Fibroblast of lung (primary cell): ENCODE results near the gene MITF. TPM values are rescaled to one million over a fixed set of nuclear protein-coding genes. Genes with fewer than 3 reads are reported as not detected.

Experiments used
- DNase-seq, 2 donors: peaks; one replicate each; pipeline versions ENCODE4 v3.0.0 to v3.0.0-alpha.2; 2010; ENCODE audit warnings: low read depth in 2 of 2
- H2AFZ ChIP-seq: 2 replicates; pipeline ENCODE4 v1.5.1; 2012; ENCODE audit warnings: low read length, control low read depth, inconsistent platforms
- H3K27ac ChIP-seq: 2 replicates; pipeline ENCODE4 v1.5.1; 2011; ENCODE audit warnings: low read length, control low read depth; ENCODE audit not compliant: insufficient read depth
- H3K27me3 ChIP-seq: 2 replicates; pipeline ENCODE4 v1.5.1; 2011; ENCODE audit warnings: mild to moderate bottlenecking, low read length; ENCODE audit not compliant: control insufficient read depth, insufficient read depth
- H3K36me3 ChIP-seq: 2 replicates; pipeline ENCODE4 v1.5.1; 2011; ENCODE audit warnings: low read length; ENCODE audit not compliant: control insufficient read depth, insufficient read depth
- H3K4me1 ChIP-seq: 2 replicates; pipeline ENCODE4 v1.5.1; 2011; ENCODE audit warnings: low read length; ENCODE audit not compliant: control insufficient read depth, insufficient read depth; ENCODE audit errors: extremely low read depth
- H3K4me2 ChIP-seq: 2 replicates; pipeline ENCODE4 v1.5.1; 2011; ENCODE audit warnings: low read length, control low read depth; ENCODE audit not compliant: insufficient read depth; ENCODE audit errors: extremely low read depth
- H3K4me3 ChIP-seq, 4 experiments: fragments of 200-600 bp in 1 of 4; sonication (generic) in 1 of 4; replicated peaks in 1 of 4; 2 replicates each; pipeline ENCODE4 v1.5.1; 2011 to 2016; ENCODE audit warnings: low read length in 4 of 4, low read depth in 3 of 4, mild to moderate bottlenecking in 3 of 4, control low read depth in 2 of 4, inconsistent platforms in 1 of 4, mixed read lengths in 1 of 4; ENCODE audit not compliant: insufficient read depth in 1 of 4; ENCODE audit errors: control extremely low read depth in 1 of 4
- H3K79me2 ChIP-seq: 2 replicates; pipeline ENCODE4 v1.5.1; 2012; ENCODE audit warnings: mild to moderate bottlenecking, low read length, inconsistent platforms; ENCODE audit not compliant: control insufficient read depth, insufficient read depth
- H3K9ac ChIP-seq: 2 replicates; pipeline ENCODE4 v1.5.1; 2011; ENCODE audit warnings: mild to moderate bottlenecking, low read length, control low read depth; ENCODE audit not compliant: insufficient read depth
- H3K9me3 ChIP-seq: 2 replicates; pipeline ENCODE4 v1.5.1; 2012; ENCODE audit warnings: low read depth, low read length; ENCODE audit not compliant: control insufficient read depth, insufficient read depth
- H4K20me1 ChIP-seq: 2 replicates; pipeline ENCODE4 v1.5.1; 2011; ENCODE audit warnings: low read length; ENCODE audit not compliant: control insufficient read depth, insufficient read depth; ENCODE audit errors: extremely low read depth
- CTCF ChIP-seq, 2 donors: IDR thresholded peaks in 1 of 2; conservative IDR thresholded peaks in 1 of 2; 1 replicate in 1 of 2; 2 replicates in 1 of 2; pipeline ENCODE4 v1.5.1; 2011 to 2012; ENCODE audit warnings: low read length in 2 of 2, control low read depth in 1 of 2, inconsistent platforms in 1 of 2, low read depth in 1 of 2, mild to moderate bottlenecking in 1 of 2
- EZH2 ChIP-seq: IDR thresholded peaks from 2 replicates; pipeline ENCODE4 v1.5.1; 2012; ENCODE audit warnings: low read length, control low read depth, mild to moderate bottlenecking; ENCODE audit errors: missing control alignments
- polyA plus RNA-seq, 2 donors: library from polyadenylated mRNA; depleted of rRNA in 1 of 2; stranded (reverse) in 1 of 2; unstranded in 1 of 2; fragments of >200 nt; gene quantifications; 2 replicates each; pipeline ENCODE4 v1.2.1, GENCODE V29; 2011 to 2012; ENCODE audit warnings: missing spikeins in 1 of 2
- total RNA-seq: library from RNA; depleted of rRNA; stranded (reverse); fragments of >200 nt; gene quantifications from 2 replicates; pipeline ENCODE4 v1.2.1, GENCODE V29; 2014

MITF gene
- total and polyA plus RNA-seq, 2 donors (not counting 1 experiment from before 2014, with no cell fraction given): 31.6 to 34.3 TPM

DNA sequence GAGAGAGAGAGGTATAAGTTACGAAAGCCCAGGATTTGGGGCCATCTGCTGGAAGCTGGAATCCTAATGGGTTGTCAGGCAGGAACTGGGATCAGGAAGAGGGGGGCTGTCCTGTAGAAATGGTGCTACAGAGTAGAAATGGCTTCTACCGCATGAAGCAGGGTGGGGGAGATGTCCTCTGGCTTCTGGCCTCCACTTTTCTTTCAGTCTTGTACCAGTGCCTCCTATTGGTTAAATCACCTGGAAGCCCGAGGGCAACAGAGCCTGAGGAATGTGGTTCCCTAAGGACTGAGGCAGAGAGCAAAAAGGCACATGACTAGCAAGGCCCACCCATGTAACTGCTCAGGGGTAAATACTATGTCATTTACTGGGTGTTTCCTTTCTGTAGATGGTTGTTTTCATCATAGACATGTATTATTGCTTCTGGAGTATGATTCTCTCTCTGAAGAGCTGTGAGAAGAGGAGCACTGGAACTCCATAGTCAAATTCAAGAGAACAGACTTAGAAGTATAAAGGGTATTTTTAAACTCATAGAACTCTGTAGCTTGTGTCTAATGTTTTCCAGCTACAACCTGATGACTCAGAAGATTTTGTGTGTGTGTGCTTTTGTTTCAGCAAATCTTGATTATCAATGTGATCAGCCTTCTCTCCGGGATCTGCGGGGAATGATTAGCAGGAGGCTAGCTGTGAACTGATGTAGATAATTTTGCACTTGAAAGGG is 20.2 kb upstream of the MITF start:
- Histone ChIP-seq H4K20me1 (no peaks in the 10 kb centered on the region), H3K4me1 (no peaks in the 10 kb centered on the region), H3K36me3 (no peaks in the 10 kb centered on the region), H3K9me3 (no peaks in the 10 kb centered on the region), H2AFZ (no peak overlapping the region), H3K9ac (no peak overlapping the region), H3K27ac (no peak overlapping the region), H3K4me3 (no peak overlapping the region), H3K79me2 (no peaks in the 10 kb centered on the region), H3K4me2 (no peak overlapping the region), H3K27me3 (peaks cover 5% of the 10 kb centered on the region)
- TF ChIP-seq EZH2 (no peak), CTCF (conservative IDR thresholded peaks at IDR 0.05 in 1 of 2, IDR thresholded peaks at IDR 0.05 in 1 of 2; ENCODE audit: low read depth in 1 of 2, low read length in 2 of 2) (no peak)
- DNase-seq: no peak

DNA sequence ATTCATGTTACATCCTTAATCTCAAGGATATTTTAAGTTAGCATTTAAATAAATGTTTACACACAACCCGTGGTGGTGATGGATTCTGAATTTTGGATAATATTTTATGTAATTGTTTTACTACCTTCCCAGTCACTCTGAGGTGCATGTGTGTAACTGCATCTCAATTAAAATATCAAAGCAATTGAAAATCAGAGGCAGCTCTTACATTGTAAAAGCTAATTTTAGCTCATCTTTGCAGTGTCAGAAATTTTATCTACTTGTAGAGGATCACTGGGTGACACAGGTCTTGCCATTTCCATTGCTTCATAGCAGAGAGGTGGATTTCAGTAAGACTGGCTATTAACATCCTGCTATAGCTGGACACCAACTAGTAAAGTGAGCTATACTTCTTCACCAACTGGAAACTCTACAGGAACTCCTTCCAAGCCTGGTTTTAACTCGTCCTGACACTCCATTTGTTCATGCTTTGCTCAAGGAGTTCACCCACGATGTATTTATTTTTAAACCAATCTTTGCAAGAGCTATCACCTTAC is 19.6 kb upstream of the MITF start:
- no peak overlapping the region for H2AFZ ChIP-seq
- H3K27me3 ChIP-seq: peaks cover 5% of the 10 kb centered on the region
- no peak overlapping the region for H3K4me2 ChIP-seq
- no peak for DNase-seq
- no peak for TF ChIP-seq EZH2
- TF ChIP-seq CTCF (conservative IDR thresholded peaks at IDR 0.05 in 1 of 2, IDR thresholded peaks at IDR 0.05 in 1 of 2; ENCODE audit: low read depth in 1 of 2, low read length in 2 of 2): no peak
- H3K36me3 ChIP-seq: no peaks in the 10 kb centered on the region
- no peaks in the 10 kb centered on the region for H3K79me2 ChIP-seq
- no peaks in the 10 kb centered on the region for H4K20me1 ChIP-seq
- H3K9ac ChIP-seq: no peak overlapping the region
- no peaks in the 10 kb centered on the region for H3K4me1 ChIP-seq
- no peak overlapping the region for H3K4me3 ChIP-seq
- no peak overlapping the region for H3K27ac ChIP-seq
- no peaks in the 10 kb centered on the region for H3K9me3 ChIP-seq

DNA sequence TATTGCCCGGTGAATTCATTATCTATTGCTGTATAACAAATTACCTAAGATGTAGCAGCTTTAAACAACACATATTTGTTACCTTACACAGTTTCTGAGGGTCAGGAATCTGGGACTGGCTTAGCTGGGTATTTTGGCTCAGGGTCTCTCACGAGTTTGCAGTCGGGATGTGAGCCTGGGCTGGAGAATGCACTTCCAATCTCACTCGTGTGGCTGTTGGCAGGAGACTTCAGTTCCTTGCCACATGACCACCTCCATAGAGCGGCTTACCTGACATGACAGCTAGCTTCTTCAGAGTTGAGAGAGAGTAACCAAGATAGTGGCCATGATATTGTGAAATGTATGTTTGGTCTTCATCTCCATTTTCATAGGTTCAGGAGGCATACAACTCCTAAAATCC is 18.4 kb upstream of the MITF start:
- Histone ChIP-seq H3K4me1 (no peaks in the 10 kb centered on the region), H4K20me1 (no peaks in the 10 kb centered on the region), H3K79me2 (no peaks in the 10 kb centered on the region), H3K4me3 (no peak overlapping the region), H3K4me2 (no peak overlapping the region), H3K9ac (no peak overlapping the region), H2AFZ (no peak overlapping the region), H3K27me3 (peaks cover 5% of the 10 kb centered on the region), H3K36me3 (no peaks in the 10 kb centered on the region), H3K9me3 (no peaks in the 10 kb centered on the region), H3K27ac (no peak overlapping the region)
- TF ChIP-seq CTCF (conservative IDR thresholded peaks at IDR 0.05 in 1 of 2, IDR thresholded peaks at IDR 0.05 in 1 of 2; ENCODE audit: low read depth in 1 of 2, low read length in 2 of 2) (no peak), EZH2 (no peak)
- DNase-seq: no peak
